HG03457 (cell line): ENCODE results near the gene IL10RA.
"Not testable (repeated sequence)": the region's sequence is repeated elsewhere in the genome, so short reads cannot be mapped to it uniquely, and the experiment has no call there.

Experiments used
- ATAC-seq: cut with Tn5 transposase; IDR thresholded peaks from one replicate; pipeline ENCODE4 v1.9.1; 2021; ENCODE audit warnings: moderate number of reproducible peaks; ENCODE audit not compliant: unreplicated experiment

IL10RA gene

DNA sequence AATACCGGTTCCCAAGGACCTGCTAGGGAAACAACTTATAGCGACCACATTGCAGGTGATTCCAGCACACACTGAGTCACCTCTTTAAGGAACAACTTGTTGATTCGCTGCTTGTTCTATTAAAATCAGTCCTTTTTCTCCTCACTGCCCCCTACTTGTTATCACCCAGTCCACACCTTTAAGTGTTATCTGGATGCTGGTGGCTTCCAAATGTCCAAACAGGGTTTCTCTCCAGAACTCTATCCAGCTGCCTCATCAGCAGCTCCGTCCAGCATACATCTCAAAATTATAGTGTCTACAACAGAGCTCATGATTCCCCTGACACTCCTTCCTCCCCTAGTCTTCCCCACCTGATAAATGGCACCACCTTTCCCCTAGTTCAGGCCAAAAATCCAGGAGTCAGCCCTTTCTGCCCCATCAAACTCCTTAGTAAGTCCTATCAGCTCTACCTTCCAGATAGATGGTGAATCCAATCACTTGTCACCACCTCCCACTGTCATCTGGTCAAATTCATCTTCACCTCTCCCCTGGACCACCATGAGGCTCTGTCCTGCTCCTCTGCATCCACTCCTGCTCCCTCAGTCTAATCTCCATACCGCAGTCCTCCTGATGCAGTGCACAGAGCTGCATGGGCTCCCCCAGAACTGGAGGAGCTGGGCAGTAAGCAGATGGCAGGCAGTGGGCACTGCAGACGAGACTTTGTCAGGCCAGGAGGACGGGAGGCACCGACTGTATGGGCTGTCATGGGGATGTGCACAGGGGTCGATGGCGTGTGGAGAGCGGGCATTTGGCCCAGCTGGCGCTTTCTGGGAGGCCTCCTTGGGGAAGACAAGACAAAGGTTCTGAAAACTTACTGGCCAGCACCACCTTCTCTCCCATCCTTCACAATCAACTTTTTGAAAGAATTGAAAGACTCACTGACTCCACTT is 19.3 kb downstream of the IL10RA start:
- no peak for ATAC-seq

DNA sequence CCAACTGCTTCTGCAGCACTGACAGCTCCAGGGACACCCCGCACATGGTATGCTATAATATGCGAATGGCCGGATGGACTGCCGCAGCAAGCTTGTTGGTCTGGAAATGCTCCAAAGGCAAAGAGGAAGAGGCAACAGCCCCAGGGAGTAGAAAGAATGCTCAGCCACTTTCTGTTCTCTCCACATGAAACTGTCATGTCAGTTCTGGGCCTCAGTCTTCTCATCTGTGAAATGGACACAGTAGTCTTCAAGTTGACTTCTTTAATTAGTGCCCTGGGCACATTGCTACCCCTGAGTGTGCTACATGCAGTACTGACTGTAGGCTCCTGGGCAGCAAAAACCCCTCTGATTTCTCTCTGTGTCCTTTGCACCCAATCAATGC is 19.9 kb downstream of the IL10RA start:
- no peak for ATAC-seq

DNA sequence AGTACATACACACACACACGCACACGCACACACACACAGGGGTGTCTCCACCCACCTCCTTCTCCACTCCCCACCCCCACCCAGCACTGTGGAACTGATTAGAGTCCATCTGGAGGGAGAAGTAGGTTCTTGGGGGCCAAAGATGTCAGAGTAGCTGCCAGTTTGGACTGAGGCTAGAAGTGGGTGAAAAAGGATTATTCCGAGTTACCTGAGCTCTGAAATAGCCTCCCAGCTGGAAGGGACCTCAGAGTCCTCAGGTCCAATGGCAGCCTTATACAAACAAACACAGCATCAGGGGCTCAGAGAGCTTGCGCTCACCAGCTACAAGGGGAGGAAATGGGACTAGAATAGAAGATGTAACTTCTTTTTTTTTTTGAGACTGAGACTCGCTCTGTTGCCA is 20.8 kb downstream of the IL10RA start:
- no peak for ATAC-seq

DNA sequence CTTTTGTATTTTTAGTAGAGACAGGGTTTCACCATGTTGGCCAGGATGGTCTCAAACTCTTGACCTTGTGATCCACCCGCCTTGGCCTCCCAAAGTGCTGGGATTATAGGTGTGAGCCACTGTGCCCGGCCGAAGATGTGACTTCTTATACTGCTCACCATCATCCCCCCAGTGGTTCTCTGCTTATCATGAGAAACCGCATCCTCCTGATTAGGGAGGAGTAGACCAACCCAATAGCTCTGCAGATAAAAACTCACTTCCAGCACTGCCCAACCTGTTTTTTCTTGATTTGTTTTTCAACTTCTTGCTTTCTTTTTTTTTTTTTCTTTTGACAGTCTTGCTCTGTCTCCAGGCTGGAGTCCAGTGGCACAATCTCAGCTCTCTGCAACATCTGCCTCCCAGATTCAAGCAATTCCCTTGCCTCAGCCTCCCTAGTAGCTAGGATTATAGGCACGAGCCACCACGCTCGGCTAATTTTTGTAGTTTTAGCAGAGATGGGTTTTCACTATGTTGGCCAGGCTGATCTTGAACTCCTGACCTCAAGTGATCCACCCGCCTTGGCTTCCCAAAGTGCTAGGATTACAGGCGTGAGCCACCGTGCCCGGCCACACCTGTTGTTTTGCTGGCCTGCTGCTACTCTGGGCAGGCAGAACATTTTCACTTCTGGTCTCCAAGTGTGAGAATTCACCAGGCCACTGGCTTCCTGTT is 21.5 kb downstream of the IL10RA start:
- not testable (repeated sequence) for ATAC-seq

DNA sequence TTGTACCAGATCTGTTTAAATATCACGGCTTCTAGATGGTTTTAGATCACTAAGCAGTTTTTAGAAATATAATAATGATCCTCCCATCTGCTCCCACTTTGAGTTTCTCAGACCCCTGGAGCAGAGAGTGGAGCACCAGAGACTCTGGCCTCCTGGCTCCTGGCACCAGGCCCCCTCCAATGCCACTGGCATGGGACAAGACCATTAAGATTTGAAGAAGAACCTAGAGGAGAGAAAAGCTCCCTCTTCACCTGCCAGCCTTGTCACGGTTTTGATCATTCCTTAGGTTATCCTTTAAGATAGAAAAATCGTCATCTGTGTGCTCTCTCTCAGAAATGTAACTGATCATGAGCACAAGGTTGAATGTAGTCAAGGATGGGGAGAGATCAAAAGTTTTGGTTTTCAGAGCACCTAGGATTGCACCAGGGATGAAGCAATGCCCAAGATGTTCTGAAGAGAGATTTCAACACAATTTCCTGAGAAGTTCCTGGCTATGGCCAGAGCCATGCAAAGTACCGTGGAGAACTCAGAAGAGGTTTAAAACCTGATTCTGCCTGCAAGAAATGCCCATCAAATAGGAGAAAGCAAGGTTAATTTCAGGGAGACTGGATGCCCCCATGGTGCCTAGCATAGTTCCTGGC is 22.2 kb downstream of the IL10RA start:
- ATAC-seq, result no peak

DNA sequence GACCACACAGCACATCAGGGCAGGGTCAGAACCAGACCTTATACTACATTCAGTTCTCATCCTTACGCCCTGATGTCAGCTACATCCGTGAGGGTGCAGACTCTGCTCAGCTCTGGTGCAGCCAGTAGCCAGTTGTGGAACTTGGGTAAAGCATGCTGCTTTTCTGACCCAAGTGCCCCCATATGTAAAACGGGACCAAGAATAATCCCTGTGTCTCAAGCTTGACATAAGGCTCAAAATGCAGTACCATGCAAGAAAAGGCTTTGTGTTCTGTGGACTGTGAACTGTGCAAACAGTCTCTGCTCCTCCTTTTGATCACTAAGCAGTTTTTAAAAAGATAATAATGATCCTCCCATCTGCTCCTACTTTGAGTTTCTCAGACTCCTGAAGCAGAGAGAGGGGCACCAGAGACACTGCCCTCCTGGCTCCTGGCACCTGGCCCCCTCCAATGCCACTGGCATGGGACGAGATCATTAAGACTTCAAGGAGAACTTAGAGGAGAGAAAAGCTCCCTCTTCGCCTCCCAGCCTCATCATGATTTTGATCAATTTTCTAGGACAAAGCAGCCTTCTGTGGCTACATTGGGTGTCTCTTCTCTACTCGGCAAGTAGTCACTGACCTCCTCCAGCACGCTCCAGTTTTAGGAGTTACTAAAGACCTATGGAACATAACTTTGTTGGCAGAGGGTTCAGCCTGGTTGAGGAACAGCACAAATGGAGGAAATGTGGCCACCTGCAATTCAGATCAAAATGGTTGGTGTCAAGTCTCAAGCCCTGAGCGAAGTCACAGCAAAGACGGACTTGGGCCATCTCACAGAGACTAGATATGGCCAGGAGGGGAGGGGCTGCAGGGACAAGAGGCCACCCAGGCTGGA is 23.9 kb downstream of the IL10RA start:
- no peak for ATAC-seq

DNA sequence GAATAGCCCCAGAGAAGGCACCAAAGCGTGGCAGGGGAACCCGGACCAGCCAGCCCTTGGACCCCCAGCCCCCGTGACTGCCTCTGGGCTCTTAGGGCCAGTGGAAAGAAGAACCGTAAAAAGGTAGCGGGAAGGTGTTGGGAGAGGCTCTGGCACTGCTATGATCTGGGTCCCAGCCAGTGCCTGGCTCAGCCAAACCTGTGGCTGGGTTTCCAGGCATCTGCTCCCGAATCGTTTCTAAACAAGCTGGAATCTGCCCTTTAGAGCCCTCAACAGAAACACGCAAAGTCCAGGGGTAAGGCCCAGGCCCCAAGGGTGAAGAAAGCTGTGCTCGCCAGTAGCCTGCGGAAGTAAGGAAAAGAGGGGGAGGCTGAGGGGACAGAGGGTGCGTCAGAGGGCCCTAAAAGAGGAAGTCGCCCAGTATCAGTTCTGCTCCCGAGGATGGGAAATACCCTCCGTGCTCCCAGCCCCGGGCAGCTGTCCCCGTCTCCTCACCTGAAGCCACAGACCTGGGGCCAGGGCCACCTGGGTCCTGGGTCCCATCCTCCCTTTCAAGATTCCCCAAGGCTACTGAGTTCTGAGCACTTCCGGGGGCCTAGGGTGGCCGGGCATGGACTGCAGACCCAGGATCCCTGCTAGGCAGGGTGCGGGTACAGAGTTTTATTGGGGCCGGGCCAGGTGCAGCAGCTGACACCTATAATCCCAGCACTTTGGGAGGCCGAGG is 24.7 kb downstream of the IL10RA start:
- ATAC-seq, result peak; percentile 54

DNA sequence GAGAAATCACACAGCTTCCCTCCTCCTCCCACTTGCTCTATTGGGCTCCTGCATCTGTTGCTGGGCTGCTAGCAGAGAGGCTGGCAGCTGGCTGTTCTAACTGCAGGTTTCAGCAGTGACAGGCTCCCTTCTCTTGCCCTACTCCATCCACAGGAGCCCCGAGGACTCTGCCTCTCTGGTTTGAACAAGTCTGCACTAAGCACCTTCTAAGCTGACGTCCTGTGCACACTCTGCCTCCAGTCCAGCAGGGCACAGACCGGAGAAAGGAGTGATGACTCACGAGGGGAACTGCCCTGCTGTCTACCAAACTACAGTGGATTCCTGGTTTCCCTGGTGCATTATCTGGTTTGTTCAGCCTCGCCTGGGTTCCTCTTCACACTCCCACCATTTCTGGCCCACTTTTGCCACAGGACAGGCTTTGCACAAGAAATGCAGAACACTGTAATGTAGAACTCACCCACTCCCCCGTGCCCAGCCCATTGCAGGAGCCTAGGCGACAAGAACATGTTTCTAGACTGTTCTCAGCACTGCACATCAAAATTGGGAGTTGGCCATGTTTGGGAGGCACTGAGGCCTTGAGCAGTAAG is 26.0 kb downstream of the IL10RA start:
- no peak for ATAC-seq

DNA sequence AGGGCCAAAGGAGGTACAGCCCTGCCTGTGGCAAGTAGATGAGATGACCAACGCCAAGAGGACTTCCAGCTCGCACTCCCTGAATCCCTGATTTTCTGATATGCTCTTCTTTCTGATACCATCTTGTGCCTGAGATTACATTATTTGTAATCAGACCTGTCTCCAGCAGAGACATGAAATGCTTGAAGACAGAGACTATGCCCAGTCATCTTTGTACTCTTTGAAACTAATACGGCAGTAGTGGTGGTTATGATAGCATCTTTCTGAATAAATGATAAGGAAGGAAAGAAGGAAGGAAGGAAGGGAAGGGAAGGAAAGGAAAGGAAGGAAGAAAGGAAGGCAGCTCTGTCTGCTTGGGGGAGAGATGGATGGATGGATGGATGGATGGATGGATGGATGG is 27.8 kb downstream of the IL10RA start:
- ATAC-seq, result no peak

DNA sequence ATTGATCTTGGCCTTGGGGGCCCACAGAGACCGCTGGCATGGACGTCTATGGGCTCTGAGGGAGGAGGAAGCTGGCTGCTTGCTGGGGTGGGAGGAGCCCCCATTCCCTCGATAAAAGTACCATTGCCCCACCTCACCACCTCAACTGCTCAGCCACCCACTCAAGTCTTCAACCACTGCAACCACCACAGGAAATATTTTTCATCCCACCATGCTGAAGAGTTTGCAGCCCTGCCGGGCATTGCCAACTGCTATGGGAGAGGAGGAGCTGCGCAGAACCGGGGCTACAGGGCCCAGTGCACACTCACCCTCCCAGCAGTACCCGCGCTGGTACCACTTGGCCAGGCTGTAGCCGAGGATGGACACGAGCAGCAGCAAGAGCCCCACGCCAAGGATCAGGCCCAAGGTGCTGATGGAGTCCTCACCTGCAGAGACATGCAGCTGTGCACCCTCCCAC is 29.2 kb downstream of the IL10RA start:
- no peak for ATAC-seq

DNA sequence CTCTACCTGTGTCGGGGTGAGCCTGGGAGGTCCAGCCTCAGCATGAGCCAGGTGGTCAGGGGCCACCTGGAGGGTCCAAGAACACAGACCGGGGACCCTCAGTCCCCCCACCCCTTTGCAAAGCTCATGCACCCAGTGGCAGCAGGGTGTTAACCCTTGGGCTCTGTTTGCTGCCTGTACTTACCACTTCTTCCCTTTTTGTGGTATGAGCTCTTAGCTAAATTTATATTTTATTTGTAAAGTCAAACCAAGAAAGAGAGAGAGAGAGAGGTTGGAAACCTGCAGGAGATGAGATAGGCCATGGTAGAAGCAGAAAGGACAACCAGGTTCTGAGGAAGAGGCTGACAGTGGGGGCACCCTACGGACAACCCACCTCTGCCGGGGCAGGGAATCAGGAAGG is 29.9 kb downstream of the IL10RA start:
- no peak for ATAC-seq

DNA sequence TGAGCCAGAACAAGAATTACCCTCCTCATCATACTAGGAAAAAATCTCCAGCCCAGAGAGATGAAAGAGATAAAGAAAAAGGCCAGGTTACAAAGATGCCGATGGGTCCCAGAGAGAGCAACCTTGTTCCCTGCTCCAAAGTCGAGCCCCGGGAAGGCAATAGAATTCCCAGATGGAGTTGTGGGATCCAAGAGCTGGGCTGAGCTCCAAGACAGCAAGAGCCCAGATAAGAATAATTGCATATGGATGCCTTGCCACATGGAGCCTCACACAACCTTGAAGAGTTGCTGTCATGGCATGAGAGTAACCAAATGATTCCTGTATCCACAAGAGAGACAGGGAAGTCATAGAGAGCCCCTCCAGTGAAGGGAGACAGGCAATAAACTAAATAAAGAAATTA is 30.9 kb downstream of the IL10RA start:
- no peak for ATAC-seq

DNA sequence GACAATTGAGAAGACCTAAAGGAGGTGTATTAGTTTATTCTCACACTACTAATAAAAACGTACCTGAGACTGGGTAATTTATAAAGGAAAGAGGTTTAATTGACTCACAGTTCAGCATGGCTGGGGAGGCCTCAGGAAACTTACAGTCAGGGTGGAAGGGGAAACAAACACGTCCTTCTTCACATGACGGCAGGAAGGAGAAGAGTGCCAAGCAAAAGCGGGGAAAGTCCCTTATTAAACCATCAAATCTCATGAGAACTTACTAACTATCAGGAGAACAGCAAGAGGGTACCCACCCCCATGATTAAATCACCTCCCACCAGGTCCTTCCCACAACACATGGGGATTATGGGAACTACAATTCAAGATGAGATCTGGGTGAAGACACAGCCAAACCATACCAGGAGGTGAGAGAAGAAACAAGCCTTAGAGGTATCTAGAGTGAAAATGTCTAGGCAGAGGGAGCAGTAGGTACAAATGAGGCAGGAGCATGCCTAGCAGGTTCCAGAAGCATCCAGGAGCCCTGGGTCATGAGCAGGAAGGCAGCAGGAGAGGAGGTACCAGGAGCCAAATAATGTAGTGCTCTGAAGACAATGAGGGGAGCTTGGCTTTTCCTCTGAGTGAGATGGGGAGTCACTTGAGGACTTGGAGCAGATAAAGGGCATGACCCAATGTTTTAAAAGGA is 31.6 kb downstream of the IL10RA start:
- ATAC-seq, result no peak

DNA sequence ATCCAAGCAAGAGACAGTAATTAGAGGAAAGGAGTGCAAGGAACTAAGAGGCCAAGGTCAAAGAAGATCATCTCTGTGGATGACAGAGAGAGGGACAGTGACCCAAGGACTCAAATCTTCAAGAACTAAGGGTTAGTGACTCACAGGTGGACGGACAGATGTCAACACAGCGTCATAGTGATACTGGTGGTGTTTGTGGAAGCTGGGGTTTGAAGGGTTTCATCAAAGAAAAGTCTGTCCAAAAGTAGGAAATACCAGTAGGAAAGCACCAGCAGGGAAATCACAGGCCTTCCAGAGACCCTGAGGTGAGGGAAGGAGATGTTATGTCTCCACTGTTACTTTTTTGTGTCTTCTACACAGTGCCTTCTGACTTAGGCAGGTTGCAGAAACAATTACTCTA is 32.2 kb downstream of the IL10RA start:
- no peak for ATAC-seq

DNA sequence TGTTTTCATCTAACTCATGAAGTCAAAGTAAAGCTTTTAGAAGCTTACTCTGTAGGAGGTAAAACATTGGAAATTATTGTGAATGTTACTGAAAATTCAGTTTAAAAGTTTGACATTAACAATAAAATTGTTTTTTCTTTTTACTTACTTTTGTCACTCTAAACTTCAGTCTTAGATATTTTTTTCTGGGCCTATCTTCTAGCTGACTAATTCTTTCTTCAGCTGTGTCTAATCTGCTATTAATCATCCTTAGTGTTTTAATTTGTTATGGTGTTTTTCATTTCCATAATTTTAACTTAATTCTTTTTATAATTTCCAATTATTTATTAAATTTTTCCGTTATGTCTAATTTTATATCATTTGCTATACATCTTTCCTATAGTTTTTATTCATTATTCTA is 35.0 kb downstream of the IL10RA start:
- ATAC-seq, result no peak

DNA sequence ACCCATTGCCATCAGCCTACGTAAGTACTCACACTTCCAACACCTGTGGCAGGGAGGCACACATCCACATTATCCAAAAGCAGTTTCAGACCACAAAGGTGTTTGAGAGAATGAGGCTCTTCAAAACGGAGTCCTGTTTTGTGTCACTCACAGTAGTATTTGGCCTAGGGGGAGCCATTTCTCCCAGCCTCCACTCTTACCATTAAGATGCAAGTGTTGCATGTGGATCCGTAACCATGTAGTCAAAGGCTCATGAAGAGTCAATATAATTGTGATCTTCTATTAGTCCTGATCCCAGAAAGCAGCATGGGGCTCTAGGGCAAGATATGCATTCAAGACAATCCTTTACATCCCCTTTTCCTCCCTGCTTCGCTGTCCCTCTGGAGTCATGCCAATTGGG is 41.5 kb downstream of the IL10RA start:
- ATAC-seq, result no peak

DNA sequence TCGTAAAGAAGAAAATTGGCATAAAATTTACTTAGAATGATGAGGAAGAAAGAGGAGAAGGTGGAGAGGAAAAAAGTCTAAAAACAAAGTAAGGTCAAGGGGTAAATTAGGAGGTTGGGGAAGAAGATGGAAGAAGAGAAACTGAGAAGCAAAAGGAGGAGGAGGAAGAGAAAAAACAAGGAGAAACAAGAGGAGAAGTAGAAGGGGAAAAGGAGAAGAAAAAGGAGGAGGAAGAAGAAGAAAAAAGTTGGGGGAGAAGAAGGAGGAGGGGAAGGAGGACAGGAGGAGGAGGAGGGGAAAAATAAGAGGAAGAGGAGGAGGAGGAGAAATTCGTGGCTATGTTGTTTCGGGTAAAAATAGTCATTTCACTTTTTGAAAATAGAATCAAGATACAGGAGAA is 42.4 kb downstream of the IL10RA start:
- ATAC-seq, result no peak

DNA sequence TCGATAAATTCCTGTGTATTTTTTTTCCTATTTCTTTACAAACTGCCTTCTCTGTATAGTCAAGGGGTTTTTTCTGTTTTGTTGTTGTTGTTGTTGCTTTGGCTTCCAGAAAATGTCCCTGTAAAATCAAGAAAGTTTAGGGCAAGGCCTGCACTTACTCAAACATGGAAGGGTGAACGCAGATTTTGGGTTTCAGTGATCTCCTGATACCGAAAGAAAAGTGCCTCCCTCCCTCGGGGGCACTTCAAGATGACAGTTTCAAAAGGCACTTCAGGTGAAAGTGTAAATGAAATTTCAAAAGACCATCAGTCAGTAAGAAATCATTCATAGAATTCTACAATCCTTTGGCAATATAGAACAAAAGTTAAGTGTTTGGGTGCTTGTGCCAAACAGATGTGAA is 47.2 kb downstream of the IL10RA start:
- ATAC-seq, result no peak

DNA sequence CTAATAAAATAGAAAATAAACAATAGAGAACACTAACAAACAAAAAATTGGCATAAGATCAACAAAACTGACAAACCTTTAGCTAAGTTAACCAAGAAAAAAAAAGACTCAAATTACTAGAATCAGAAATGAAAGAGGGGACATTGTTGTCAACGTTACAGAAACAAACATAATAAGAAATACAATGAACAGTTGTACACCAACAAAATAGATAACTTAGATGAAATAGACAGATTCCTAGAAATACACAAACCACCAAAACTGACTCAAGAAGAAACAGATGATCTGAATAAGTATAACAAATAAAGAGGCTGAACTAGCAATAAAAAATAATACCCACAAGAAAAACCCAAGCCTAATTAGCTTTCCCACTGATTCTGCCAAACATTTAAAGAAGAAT is 55.9 kb downstream of the IL10RA start:
- no peak for ATAC-seq
